Astrocyte (in vitro differentiated cells and primary cell): Measurements from ENCODE around the gene CFAP43. TPM values are rescaled to one million over a fixed set of nuclear protein-coding genes. Genes with fewer than 3 reads are reported as not detected.

Experiments used
- DNase-seq: peaks from one replicate; pipeline ENCODE4 v3.0.0-alpha.2; 2010; ENCODE audit warnings: low read depth
- FAIRE-seq: peaks from 2 replicates; lab custom pipeline; 2011; peaks lifted over from hg19 to GRCh38; lab: Jason Lieb, UNC
- H2AFZ ChIP-seq: 2 replicates; pipeline ENCODE4 v1.6.0; 2012; ENCODE audit warnings: low read depth, low read length, inconsistent platforms
- H3K27ac ChIP-seq: 2 replicates; pipeline ENCODE4 v1.5.1; 2011; ENCODE audit warnings: low read depth, low read length, inconsistent platforms
- H3K27me3 ChIP-seq: 2 replicates; pipeline ENCODE4 v1.6.0; 2011; ENCODE audit warnings: low read length, inconsistent platforms; ENCODE audit not compliant: insufficient read depth
- H3K36me3 ChIP-seq: 2 replicates; pipeline ENCODE4 v1.5.1; 2011; ENCODE audit warnings: low read length, inconsistent platforms; ENCODE audit not compliant: insufficient read depth
- H3K4me1 ChIP-seq: 2 replicates; pipeline ENCODE4 v1.5.1; 2011; ENCODE audit warnings: low read length, inconsistent platforms; ENCODE audit not compliant: insufficient read depth
- H3K4me2 ChIP-seq: 2 replicates; pipeline ENCODE4 v1.6.0; 2012; ENCODE audit warnings: low read length, inconsistent platforms
- H3K4me3 ChIP-seq: 2 replicates; pipeline ENCODE4 v1.5.1; 2011; ENCODE audit warnings: low read depth, mild to moderate bottlenecking, low read length, inconsistent platforms; ENCODE audit not compliant: insufficient read depth
- H3K79me2 ChIP-seq: 2 replicates; pipeline ENCODE4 v1.6.0; 2012; ENCODE audit warnings: mild to moderate bottlenecking, low read length, inconsistent platforms; ENCODE audit not compliant: insufficient read depth
- H3K9ac ChIP-seq: 2 replicates; pipeline ENCODE4 v1.6.0; 2012; ENCODE audit warnings: mild to moderate bottlenecking, low read length, inconsistent platforms
- H3K9me3 ChIP-seq: 2 replicates; pipeline ENCODE4 v1.5.1; 2012; ENCODE audit warnings: low read depth, mild to moderate bottlenecking, low read length, inconsistent platforms; ENCODE audit not compliant: insufficient read depth
- H4K20me1 ChIP-seq: 2 replicates; pipeline ENCODE4 v1.6.0; 2012; ENCODE audit warnings: low read length, inconsistent platforms; ENCODE audit not compliant: insufficient read depth
- H3K27ac Mint-ChIP-seq: one replicate; pipeline ENCODE4 v1.8.0; 2021; ENCODE audit warnings: mild to moderate bottlenecking, mixed read lengths; ENCODE audit not compliant: unreplicated experiment
- H3K27me3 Mint-ChIP-seq: one replicate; pipeline ENCODE4 v1.8.0; 2021; ENCODE audit warnings: low read depth, mixed read lengths; ENCODE audit not compliant: unreplicated experiment
- H3K36me3 Mint-ChIP-seq: one replicate; pipeline ENCODE4 v1.8.0; 2021; ENCODE audit warnings: low read depth, mixed read lengths; ENCODE audit not compliant: unreplicated experiment
- H3K4me1 Mint-ChIP-seq: one replicate; pipeline ENCODE4 v1.8.0; 2021; ENCODE audit warnings: low read depth, mixed read lengths; ENCODE audit not compliant: unreplicated experiment
- H3K4me3 Mint-ChIP-seq: one replicate; pipeline ENCODE4 v1.8.0; 2021; ENCODE audit warnings: mild to moderate bottlenecking, moderate library complexity, mixed read lengths; ENCODE audit not compliant: unreplicated experiment
- H3K9me3 Mint-ChIP-seq: one replicate; pipeline ENCODE4 v1.8.0; 2021; ENCODE audit warnings: mild to moderate bottlenecking, mixed read lengths; ENCODE audit not compliant: unreplicated experiment
- EZH2 ChIP-seq: IDR thresholded peaks from 2 replicates; pipeline ENCODE4 v1.6.1; 2012; ENCODE audit warnings: mild to moderate bottlenecking, low read length, inconsistent platforms; ENCODE audit not compliant: insufficient read depth
- total RNA-seq: library from RNA; stranded (reverse); gene quantifications from 2 replicates; pipeline ENCODE4 v1.2.1, GENCODE V29; 2021
- TF ChIP-seq, protein P1 (sequence below): IDR thresholded peaks from 2 replicates; pipeline ENCODE4 v1.5.1; 2011; ENCODE audit warnings: low read depth, mild to moderate bottlenecking, inconsistent platforms, low read length, moderate library complexity; ENCODE audit not compliant: insufficient read depth

Gene CFAP43
- total RNA-seq, 1 donor from 2014 or later, result 0.27 TPM

DNA sequence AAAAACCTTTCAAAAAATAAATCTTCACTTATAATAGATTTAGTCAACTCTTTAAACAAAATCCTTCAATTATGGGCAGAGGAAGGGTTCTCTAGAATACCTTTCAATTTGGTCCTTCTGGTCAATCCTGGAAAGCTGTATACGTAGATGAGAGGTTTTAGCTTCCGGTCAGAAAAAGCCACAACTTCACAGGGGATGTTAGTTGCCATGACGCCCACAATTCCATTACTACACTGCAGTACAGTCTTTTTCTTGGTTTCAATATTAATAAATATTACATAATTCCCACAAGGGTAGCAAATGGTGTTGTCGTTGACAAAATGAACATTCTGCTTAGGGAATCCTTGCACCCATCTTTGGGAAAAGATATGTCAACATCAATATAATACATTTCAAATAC is 1.7 kb downstream of the CFAP43 start:
- no peak overlapping the region for H3K4me2 ChIP-seq
- Mint-ChIP-seq H3K9me3 (no peaks in the 10 kb centered on the region), H3K36me3 (no peaks in the 10 kb centered on the region), H3K4me3 (no peak overlapping the region), H3K27me3 (no peaks in the 10 kb centered on the region), H3K27ac (no peak overlapping the region), H3K4me1 (no peaks in the 10 kb centered on the region)
- FAIRE-seq, result no peak
- no peak overlapping the region for H3K27ac ChIP-seq
- no peaks in the 10 kb centered on the region for H3K79me2 ChIP-seq
- no peaks in the 10 kb centered on the region for H3K27me3 ChIP-seq
- H2AFZ ChIP-seq, result no peak overlapping the region
- no peak overlapping the region for H3K9ac ChIP-seq
- H4K20me1 ChIP-seq, result no peaks in the 10 kb centered on the region
- H3K36me3 ChIP-seq, result no peaks in the 10 kb centered on the region
- H3K4me1 ChIP-seq, result peaks cover 9% of the 10 kb centered on the region
- no peak overlapping the region for H3K4me3 ChIP-seq
- no peaks in the 10 kb centered on the region for H3K9me3 ChIP-seq
- no peak for DNase-seq
- TF ChIP-seq, protein P1, sequence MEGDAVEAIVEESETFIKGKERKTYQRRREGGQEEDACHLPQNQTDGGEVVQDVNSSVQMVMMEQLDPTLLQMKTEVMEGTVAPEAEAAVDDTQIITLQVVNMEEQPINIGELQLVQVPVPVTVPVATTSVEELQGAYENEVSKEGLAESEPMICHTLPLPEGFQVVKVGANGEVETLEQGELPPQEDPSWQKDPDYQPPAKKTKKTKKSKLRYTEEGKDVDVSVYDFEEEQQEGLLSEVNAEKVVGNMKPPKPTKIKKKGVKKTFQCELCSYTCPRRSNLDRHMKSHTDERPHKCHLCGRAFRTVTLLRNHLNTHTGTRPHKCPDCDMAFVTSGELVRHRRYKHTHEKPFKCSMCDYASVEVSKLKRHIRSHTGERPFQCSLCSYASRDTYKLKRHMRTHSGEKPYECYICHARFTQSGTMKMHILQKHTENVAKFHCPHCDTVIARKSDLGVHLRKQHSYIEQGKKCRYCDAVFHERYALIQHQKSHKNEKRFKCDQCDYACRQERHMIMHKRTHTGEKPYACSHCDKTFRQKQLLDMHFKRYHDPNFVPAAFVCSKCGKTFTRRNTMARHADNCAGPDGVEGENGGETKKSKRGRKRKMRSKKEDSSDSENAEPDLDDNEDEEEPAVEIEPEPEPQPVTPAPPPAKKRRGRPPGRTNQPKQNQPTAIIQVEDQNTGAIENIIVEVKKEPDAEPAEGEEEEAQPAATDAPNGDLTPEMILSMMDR, result no peak
- TF ChIP-seq EZH2, result no peak

DNA sequence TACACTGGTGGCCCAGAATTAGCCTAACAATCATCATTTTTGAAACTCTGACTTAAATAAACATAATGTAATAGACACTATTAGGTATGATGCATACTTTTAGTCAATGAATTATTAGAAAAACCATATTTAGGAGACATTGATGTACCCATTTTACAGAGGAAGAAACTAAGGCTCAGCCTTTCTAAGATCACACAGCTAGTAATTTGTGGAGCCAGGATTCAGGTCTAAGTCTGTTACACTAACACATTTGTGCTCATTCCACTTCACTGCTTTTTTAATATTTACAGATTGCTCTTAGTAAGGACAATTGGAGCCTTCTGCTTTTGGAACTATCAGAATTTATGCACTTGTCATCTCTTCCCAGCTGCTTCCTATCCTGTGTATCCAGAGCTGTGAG is 8.9 kb downstream of the CFAP43 start:
- no peak overlapping the region for H3K4me2 ChIP-seq
- no peak overlapping the region for H3K4me3 Mint-ChIP-seq
- TF ChIP-seq, protein P1, result no peak
- H3K27ac Mint-ChIP-seq, result no peak overlapping the region
- no peaks in the 10 kb centered on the region for H3K36me3 ChIP-seq
- no peak overlapping the region for H3K27ac ChIP-seq
- H2AFZ ChIP-seq, result no peak overlapping the region
- no peak overlapping the region for H3K9ac ChIP-seq
- peaks cover 10% of the 10 kb centered on the region for H3K27me3 ChIP-seq
- H3K9me3 Mint-ChIP-seq, result no peaks in the 10 kb centered on the region
- H3K79me2 ChIP-seq, result no peaks in the 10 kb centered on the region
- no peak for DNase-seq
- no peak overlapping the region for H3K4me3 ChIP-seq
- H3K4me1 Mint-ChIP-seq, result no peaks in the 10 kb centered on the region
- peaks cover 5% of the 10 kb centered on the region for H3K27me3 Mint-ChIP-seq
- no peaks in the 10 kb centered on the region for H4K20me1 ChIP-seq
- no peaks in the 10 kb centered on the region for H3K9me3 ChIP-seq
- H3K36me3 Mint-ChIP-seq, result no peaks in the 10 kb centered on the region
- H3K4me1 ChIP-seq, result no peaks in the 10 kb centered on the region
- no peak for FAIRE-seq

DNA sequence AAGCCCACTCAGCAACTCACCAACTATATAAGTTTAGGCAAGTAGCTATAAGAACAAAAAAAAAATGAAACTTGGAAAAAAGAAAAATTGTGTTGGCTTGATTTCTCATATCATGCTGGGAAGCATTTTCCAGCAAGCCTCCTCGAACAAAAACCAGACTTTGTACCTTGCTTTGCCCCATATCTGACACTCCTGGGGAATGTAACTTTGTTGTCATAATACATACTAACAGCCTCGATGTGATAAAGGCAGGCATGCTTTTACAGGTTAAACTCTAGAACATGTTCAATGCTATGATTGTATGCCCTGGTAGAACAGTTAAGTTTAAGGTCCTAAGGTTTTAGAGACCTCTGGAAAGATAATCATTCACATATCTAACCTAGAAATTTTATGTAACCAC is 11.6 kb downstream of the CFAP43 start:
- no peaks in the 10 kb centered on the region for H3K4me1 ChIP-seq
- FAIRE-seq (no peak), DNase-seq (no peak)
- no peaks in the 10 kb centered on the region for H3K36me3 ChIP-seq
- no peak overlapping the region for H2AFZ ChIP-seq
- H3K27me3 ChIP-seq, result peaks cover 16% of the 10 kb centered on the region
- Mint-ChIP-seq H3K27ac (no peak overlapping the region), H3K36me3 (no peaks in the 10 kb centered on the region), H3K4me3 (no peak overlapping the region), H3K9me3 (no peaks in the 10 kb centered on the region), H3K4me1 (no peaks in the 10 kb centered on the region), H3K27me3 (peaks cover 5% of the 10 kb centered on the region)
- no peak overlapping the region for H3K9ac ChIP-seq
- TF ChIP-seq, protein P1, result no peak
- no peak for TF ChIP-seq EZH2
- no peaks in the 10 kb centered on the region for H3K9me3 ChIP-seq
- no peak overlapping the region for H3K27ac ChIP-seq
- no peak overlapping the region for H3K4me3 ChIP-seq
- H3K79me2 ChIP-seq, result no peaks in the 10 kb centered on the region
- no peaks in the 10 kb centered on the region for H4K20me1 ChIP-seq
- no peak overlapping the region for H3K4me2 ChIP-seq
